Neural cell (in vitro differentiated cells): Measurements from ENCODE around the gene CCDC33.

Experiments
- POLR2AphosphoS5 ChIP-seq: IDR thresholded peaks from 2 replicates; pipeline ENCODE4 v1.6.1; 2012
- TF ChIP-seq, protein P1 (sequence below): fragments of 450-650 bp; IDR thresholded peaks from 2 replicates; pipeline ENCODE4 v1.5.1; 2014; ENCODE audit warnings: antibody characterized with exemption, mild to moderate bottlenecking, moderate library complexity; ENCODE audit not compliant: poor library complexity, severe bottlenecking

- no peak for TF ChIP-seq POLR2AphosphoS5
- TF ChIP-seq, protein P1, sequence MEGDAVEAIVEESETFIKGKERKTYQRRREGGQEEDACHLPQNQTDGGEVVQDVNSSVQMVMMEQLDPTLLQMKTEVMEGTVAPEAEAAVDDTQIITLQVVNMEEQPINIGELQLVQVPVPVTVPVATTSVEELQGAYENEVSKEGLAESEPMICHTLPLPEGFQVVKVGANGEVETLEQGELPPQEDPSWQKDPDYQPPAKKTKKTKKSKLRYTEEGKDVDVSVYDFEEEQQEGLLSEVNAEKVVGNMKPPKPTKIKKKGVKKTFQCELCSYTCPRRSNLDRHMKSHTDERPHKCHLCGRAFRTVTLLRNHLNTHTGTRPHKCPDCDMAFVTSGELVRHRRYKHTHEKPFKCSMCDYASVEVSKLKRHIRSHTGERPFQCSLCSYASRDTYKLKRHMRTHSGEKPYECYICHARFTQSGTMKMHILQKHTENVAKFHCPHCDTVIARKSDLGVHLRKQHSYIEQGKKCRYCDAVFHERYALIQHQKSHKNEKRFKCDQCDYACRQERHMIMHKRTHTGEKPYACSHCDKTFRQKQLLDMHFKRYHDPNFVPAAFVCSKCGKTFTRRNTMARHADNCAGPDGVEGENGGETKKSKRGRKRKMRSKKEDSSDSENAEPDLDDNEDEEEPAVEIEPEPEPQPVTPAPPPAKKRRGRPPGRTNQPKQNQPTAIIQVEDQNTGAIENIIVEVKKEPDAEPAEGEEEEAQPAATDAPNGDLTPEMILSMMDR = no peak
Observed at GRCh38 chr15:74216949-74217348, 19.2 kb upstream of the CCDC33 start.
